AG04449 (cell line): ENCODE results near the gene SLC24A4.

Experiments
- CTCF ChIA-PET: fragments of 350-600 bp; formaldehyde crosslinking; extraction: SDS; loops from one replicate; lab custom pipeline; 2021; ENCODE audit warnings: antibody characterized with exemption; lab: Yijun Ruan, JAX
- POLR2A ChIA-PET: fragments of 400-600, 350-600 bp; formaldehyde crosslinking; extraction: SDS; loops from one replicate; lab custom pipeline; 2020; ENCODE audit warnings: antibody characterized with exemption, inconsistent platforms; lab: Yijun Ruan, JAX
- DNase-seq: peaks from one replicate; pipeline ENCODE4 v3.0.0-alpha.2; 2010; ENCODE audit warnings: low read depth, low spot score
- H3K4me3 ChIP-seq: 2 replicates; pipeline ENCODE4 v1.5.1; 2011; ENCODE audit warnings: low read depth, mild to moderate bottlenecking, control low read depth, low read length
- CTCF ChIP-seq: IDR thresholded peaks from one replicate; pipeline ENCODE4 v1.5.1; 2011; ENCODE audit warnings: mild to moderate bottlenecking, moderate library complexity, low read length, control low read depth, inconsistent platforms; ENCODE audit not compliant: insufficient read depth; ENCODE audit errors: missing control alignments

Gene SLC24A4

GRCh38 chr14:92507174-92507768 is 184.3 kb downstream of the SLC24A4 start:
- no peak for TF ChIP-seq CTCF
- DNase-seq: no peak
- H3K4me3 ChIP-seq: no peak overlapping the region
- POLR2A ChIA-PET: no interaction called here
- CTCF ChIA-PET: no interaction called here

GRCh38 chr14:92510972-92511371 is 188.0 kb downstream of the SLC24A4 start:
- no peak for DNase-seq
- no peak overlapping the region for H3K4me3 ChIP-seq
- POLR2A ChIA-PET: no interaction called here
- CTCF ChIA-PET: interaction anchor here (1.0 kb wide), 1 partner anchor 37 kb away, joined by 3 read pairs; no protein-coding TSS in a partner anchor
- no peak for TF ChIP-seq CTCF

- ChIA-PET CTCF (interaction anchor here (0.6 to 0.7 kb wide), 3 partner anchors 16 to 214 kb away, joined by 3 read pairs; no protein-coding TSS in a partner anchor), POLR2A (no interaction called here)
- TF ChIP-seq CTCF: no peak
- H3K4me3 ChIP-seq: no peak overlapping the region
- DNase-seq: peak; percentile 85
Observed at GRCh38 chr14:92511453-92512238, 188.7 kb downstream of the SLC24A4 start.

- H3K4me3 ChIP-seq: peak overlapping the region; percentile 76
- ChIA-PET CTCF (interaction anchor here (1.3 to 2.5 kb wide), 2 partner anchors 168 to 407 kb away, joined by 3 to 10 read pairs; partner anchors contain the start of gene ATXN3), POLR2A (interaction anchor here (0.6 to 1.3 kb wide), 4 partner anchors 23 to 73 kb away, joined by 3 to 5 read pairs (median 3); no protein-coding TSS in a partner anchor)
- no peak for DNase-seq
- no peak for TF ChIP-seq CTCF
Observed at GRCh38 chr14:92512807-92513203, 189.8 kb downstream of the SLC24A4 start.

- DNase-seq: no peak
- peak within 1 kb of the TSS; percentile 76 for H3K4me3 ChIP-seq
- no peak for TF ChIP-seq CTCF
- POLR2A ChIA-PET: interaction anchor here (0.6 to 1.3 kb wide), 4 partner anchors 24 to 72 kb away, joined by 3 to 5 read pairs (median 3); no protein-coding TSS in a partner anchor
- CTCF ChIA-PET: interaction anchor here (1.3 to 2.5 kb wide), 2 partner anchors 167 to 407 kb away, joined by 3 to 10 read pairs; partner anchors contain the start of gene ATXN3
Observed at GRCh38 chr14:92513204-92513965, 190.4 kb downstream of the SLC24A4 start, which contains the start of gene RIN3. RIN3 (plus strand) TSS chr14:92513781; CDS start chr14:92513933, 152 bp downstream.
